Left cardiac atrium (tissue), 4 donors: ENCODE results near the gene HAUS3. TPM values are rescaled to one million over a fixed set of nuclear protein-coding genes. Genes with fewer than 3 reads are reported as not detected.

Source experiments
- ATAC-seq, 2 donors: fragments of 200-7000 bp; cut with Tn5 transposase; one replicate each; pipeline ENCODE4 v1.9.1; 2020; ENCODE audit warnings: mild to moderate bottlenecking in 2 of 2, moderate library complexity in 2 of 2
- DNase-seq: peaks from one replicate; pipeline ENCODE4 v3.0.0-alpha.2; 2020
- intact Hi-C, 2 donors: fragments of 100-400 bp; cut with DNase I; formaldehyde crosslinking; loops; one replicate each; pipeline versions ENCODE4 v1.14.1 to v1.15.1; 2022 to 2023
- total RNA-seq, 2 donors: library from RNA; stranded (reverse); fragmentation: NEBNext Ultra II Directional; extraction: Animal tissue kit (Norgen Biotek cat#: 25700); gene quantifications; one replicate each; pipeline ENCODE4 v1.2.1, GENCODE V29; 2021
- donor health status: DM: no; HTN: yes; CAD: no.
- donor health status: DM: no; HTN: yes; CAD: no; lungs with severe emphysema.
- donor health status: DM: yes; HTN: yes; CAD: no.
- donor health status: Dilated cardiomyopathy.

Gene HAUS3
- total RNA-seq, 2 donors from 2014 or later: 6.7 to 7.3 TPM

- DNase-seq (no peak), ATAC-seq (no peak)
- intact Hi-C loops: no loop called here
These were observed 55.6 kb downstream of the HAUS3 start for GRCh38 chr4:2186133-2186864.

GRCh38 chr4:2183394-2183793 is 58.5 kb downstream of the HAUS3 start:
- ATAC-seq (no peak), DNase-seq (no peak)
- intact Hi-C loops: no loop called here

- intact Hi-C loops: no loop called here
- DNase-seq (no peak), ATAC-seq (no peak)
These were observed 58.9 kb downstream of the HAUS3 start for GRCh38 chr4:2182994-2183393.

- ATAC-seq: no peak
- intact Hi-C loops: no loop called here
- DNase-seq: no peak
These were observed 61.5 kb downstream of the HAUS3 start for GRCh38 chr4:2180410-2180809.

- ATAC-seq (no peak), DNase-seq (no peak)
- intact Hi-C loops: no loop called here
These were observed 62.2 kb downstream of the HAUS3 start for GRCh38 chr4:2179717-2180116.

- no peak for DNase-seq
- no peak for ATAC-seq
- intact Hi-C loops: no loop called here
These were observed 62.9 kb downstream of the HAUS3 start for GRCh38 chr4:2178986-2179385.

Other genes starting within 250 kb of the HAUS3 start
- 10 to 100 TPM; 12.4 to 17.0 TPM for gene NELFA, start 233.1 kb downstream of the HAUS3 start, total RNA-seq
- gene NAT8L, start 182.8 kb downstream of the HAUS3 start, total RNA-seq: 10 to 100 TPM in 1 of 2 donors, 1 to 10 TPM in 1; 8.8 to 12.5 TPM
- gene POLN, start within 50 bp of the HAUS3 start, total RNA-seq: 1 to 10 TPM; 2.4 to 6.3 TPM
- 10 to 100 TPM; 27.7 to 46.9 TPM for gene MXD4, start 20.0 kb upstream of the HAUS3 start, total RNA-seq
- 1 to 10 TPM; 5.2 to 7.2 TPM for gene ZFYVE28, start 176.5 kb upstream of the HAUS3 start, total RNA-seq
- not detected for gene CFAP99, start 176.8 kb upstream of the HAUS3 start, total RNA-seq
- 10 to 100 TPM; 22.5 to 37.0 TPM for gene RNF4, start 227.0 kb upstream of the HAUS3 start, total RNA-seq